ENCODE measurements around the gene FAM229B.

Gene FAM229B

GRCh38 chr6:112128208-112128607 lies 40.8 kb downstream of the FAM229B start:
- Histone ChIP-seq H3K9ac (ENCODE audit: low read depth in 1 of 2, low read length in 2 of 2) (no peak overlapping the region), H3K4me1 (ENCODE audit: control insufficient read depth in 2 of 2, insufficient read depth in 2 of 2, low read length in 2 of 2) (no peaks in the 10 kb centered on the region), H3K27ac (ENCODE audit: low read depth in 2 of 2, low read length in 2 of 2) (no peak overlapping the region), H3K9me3 (ENCODE audit: control insufficient read depth in 2 of 2, low read length in 2 of 2) (no peaks in the 10 kb centered on the region), H3K36me3 (ENCODE audit: control insufficient read depth in 2 of 2, insufficient read depth in 2 of 2, low read length in 2 of 2) (peaks cover 2 to 3% of the 10 kb centered on the region in 2 donors), H3K4me3 (ENCODE audit: low read length in 2 of 2) (no peak overlapping the region), H3K27me3 (ENCODE audit: control insufficient read depth in 2 of 2, insufficient read depth in 2 of 2, low read length in 2 of 2) (no peaks in the 10 kb centered on the region)

GRCh38 chr6:112130878-112131277 lies 43.5 kb downstream of the FAM229B start:
- H3K27me3 ChIP-seq (ENCODE audit: control insufficient read depth in 2 of 2, insufficient read depth in 2 of 2, low read length in 2 of 2): no peaks in the 10 kb centered on the region
- H3K27ac ChIP-seq (ENCODE audit: low read depth in 2 of 2, low read length in 2 of 2): no peak overlapping the region
- no peaks in the 10 kb centered on the region for H3K9me3 ChIP-seq (ENCODE audit: control insufficient read depth in 2 of 2, low read length in 2 of 2)
- no peak overlapping the region for H3K9ac ChIP-seq (ENCODE audit: low read depth in 1 of 2, low read length in 2 of 2)
- no peak overlapping the region for H3K4me3 ChIP-seq (ENCODE audit: low read length in 2 of 2)
- H3K4me1 ChIP-seq (ENCODE audit: control insufficient read depth in 2 of 2, insufficient read depth in 2 of 2, low read length in 2 of 2): no peaks in the 10 kb centered on the region
- peaks cover 0 to 6% of the 10 kb centered on the region in 2 donors for H3K36me3 ChIP-seq (ENCODE audit: control insufficient read depth in 2 of 2, insufficient read depth in 2 of 2, low read length in 2 of 2)

GRCh38 chr6:112139052-112139451 lies 51.7 kb downstream of the FAM229B start:
- no peak overlapping the region for H3K4me3 ChIP-seq (ENCODE audit: low read length in 2 of 2)
- no peaks in the 10 kb centered on the region for H3K4me1 ChIP-seq (ENCODE audit: control insufficient read depth in 2 of 2, insufficient read depth in 2 of 2, low read length in 2 of 2)
- no peak overlapping the region for H3K27ac ChIP-seq (ENCODE audit: low read depth in 2 of 2, low read length in 2 of 2)
- no peaks in the 10 kb centered on the region for H3K9me3 ChIP-seq (ENCODE audit: control insufficient read depth in 2 of 2, low read length in 2 of 2)
- H3K9ac ChIP-seq (ENCODE audit: low read depth in 1 of 2, low read length in 2 of 2): no peak overlapping the region
- H3K27me3 ChIP-seq (ENCODE audit: control insufficient read depth in 2 of 2, insufficient read depth in 2 of 2, low read length in 2 of 2): peaks cover 0 to 2% of the 10 kb centered on the region in 2 donors
- H3K36me3 ChIP-seq (ENCODE audit: control insufficient read depth in 2 of 2, insufficient read depth in 2 of 2, low read length in 2 of 2): peaks cover 0 to 2% of the 10 kb centered on the region in 2 donors

- no peak overlapping the region for H3K27ac ChIP-seq (ENCODE audit: low read depth in 2 of 2, low read length in 2 of 2)
- H3K36me3 ChIP-seq (ENCODE audit: control insufficient read depth in 2 of 2, insufficient read depth in 2 of 2, low read length in 2 of 2): peaks cover 0 to 4% of the 10 kb centered on the region in 2 donors
- H3K9me3 ChIP-seq (ENCODE audit: control insufficient read depth in 2 of 2, low read length in 2 of 2): no peaks in the 10 kb centered on the region
- no peak overlapping the region for H3K9ac ChIP-seq (ENCODE audit: low read depth in 1 of 2, low read length in 2 of 2)
- H3K4me3 ChIP-seq (ENCODE audit: low read length in 2 of 2): no peak overlapping the region
- peaks cover 0 to 2% of the 10 kb centered on the region in 2 donors for H3K27me3 ChIP-seq (ENCODE audit: control insufficient read depth in 2 of 2, insufficient read depth in 2 of 2, low read length in 2 of 2)
- H3K4me1 ChIP-seq (ENCODE audit: control insufficient read depth in 2 of 2, insufficient read depth in 2 of 2, low read length in 2 of 2): no peaks in the 10 kb centered on the region
Observed at GRCh38 chr6:112141707-112142106, 54.3 kb downstream of the FAM229B start.

GRCh38 chr6:112144145-112144926 lies 56.9 kb downstream of the FAM229B start:
- Histone ChIP-seq H3K9me3 (ENCODE audit: control insufficient read depth in 2 of 2, low read length in 2 of 2) (no peaks in the 10 kb centered on the region), H3K27me3 (ENCODE audit: control insufficient read depth in 2 of 2, insufficient read depth in 2 of 2, low read length in 2 of 2) (peaks cover 0 to 2% of the 10 kb centered on the region in 2 donors), H3K4me1 (ENCODE audit: control insufficient read depth in 2 of 2, insufficient read depth in 2 of 2, low read length in 2 of 2) (no peaks in the 10 kb centered on the region), H3K9ac (ENCODE audit: low read depth in 1 of 2, low read length in 2 of 2) (no peak overlapping the region), H3K27ac (ENCODE audit: low read depth in 2 of 2, low read length in 2 of 2) (no peak overlapping the region), H3K4me3 (ENCODE audit: low read length in 2 of 2) (no peak overlapping the region), H3K36me3 (ENCODE audit: control insufficient read depth in 2 of 2, insufficient read depth in 2 of 2, low read length in 2 of 2) (peaks cover 0 to 4% of the 10 kb centered on the region in 2 donors)

- H3K9ac ChIP-seq (ENCODE audit: low read depth in 1 of 2, low read length in 2 of 2): no peak overlapping the region
- peaks cover 0 to 2% of the 10 kb centered on the region in 2 donors for H3K27me3 ChIP-seq (ENCODE audit: control insufficient read depth in 2 of 2, insufficient read depth in 2 of 2, low read length in 2 of 2)
- peaks cover 0 to 4% of the 10 kb centered on the region in 2 donors for H3K36me3 ChIP-seq (ENCODE audit: control insufficient read depth in 2 of 2, insufficient read depth in 2 of 2, low read length in 2 of 2)
- H3K27ac ChIP-seq (ENCODE audit: low read depth in 2 of 2, low read length in 2 of 2): no peak overlapping the region
- H3K4me1 ChIP-seq (ENCODE audit: control insufficient read depth in 2 of 2, insufficient read depth in 2 of 2, low read length in 2 of 2): no peaks in the 10 kb centered on the region
- H3K4me3 ChIP-seq (ENCODE audit: low read length in 2 of 2): no peak overlapping the region
- H3K9me3 ChIP-seq (ENCODE audit: control insufficient read depth in 2 of 2, low read length in 2 of 2): no peaks in the 10 kb centered on the region
Observed at GRCh38 chr6:112145080-112145573, 57.7 kb downstream of the FAM229B start.

- H3K4me1 ChIP-seq (ENCODE audit: control insufficient read depth in 2 of 2, insufficient read depth in 2 of 2, low read length in 2 of 2): no peaks in the 10 kb centered on the region
- no peaks in the 10 kb centered on the region for H3K9me3 ChIP-seq (ENCODE audit: control insufficient read depth in 2 of 2, low read length in 2 of 2)
- H3K4me3 ChIP-seq (ENCODE audit: low read length in 2 of 2): no peak overlapping the region
- no peak overlapping the region for H3K27ac ChIP-seq (ENCODE audit: low read depth in 2 of 2, low read length in 2 of 2)
- peaks cover 0 to 4% of the 10 kb centered on the region in 2 donors for H3K36me3 ChIP-seq (ENCODE audit: control insufficient read depth in 2 of 2, insufficient read depth in 2 of 2, low read length in 2 of 2)
- no peaks in the 10 kb centered on the region for H3K27me3 ChIP-seq (ENCODE audit: control insufficient read depth in 2 of 2, insufficient read depth in 2 of 2, low read length in 2 of 2)
- no peak overlapping the region for H3K9ac ChIP-seq (ENCODE audit: low read depth in 1 of 2, low read length in 2 of 2)
Observed at GRCh38 chr6:112148103-112148502, 60.7 kb downstream of the FAM229B start.

GRCh38 chr6:112149236-112149635 lies 61.8 kb downstream of the FAM229B start:
- no peaks in the 10 kb centered on the region for H3K4me1 ChIP-seq (ENCODE audit: control insufficient read depth in 2 of 2, insufficient read depth in 2 of 2, low read length in 2 of 2)
- no peaks in the 10 kb centered on the region for H3K9me3 ChIP-seq (ENCODE audit: control insufficient read depth in 2 of 2, low read length in 2 of 2)
- H3K4me3 ChIP-seq (ENCODE audit: low read length in 2 of 2): no peak overlapping the region
- no peaks in the 10 kb centered on the region for H3K27me3 ChIP-seq (ENCODE audit: control insufficient read depth in 2 of 2, insufficient read depth in 2 of 2, low read length in 2 of 2)
- peak overlapping the region; percentile 56 to 74 for H3K27ac ChIP-seq (ENCODE audit: low read depth in 2 of 2, low read length in 2 of 2)
- no peak overlapping the region for H3K9ac ChIP-seq (ENCODE audit: low read depth in 1 of 2, low read length in 2 of 2)
- peaks cover 0 to 4% of the 10 kb centered on the region in 2 donors for H3K36me3 ChIP-seq (ENCODE audit: control insufficient read depth in 2 of 2, insufficient read depth in 2 of 2, low read length in 2 of 2)

- H3K36me3 ChIP-seq (ENCODE audit: control insufficient read depth in 2 of 2, insufficient read depth in 2 of 2, low read length in 2 of 2): peaks cover 0 to 4% of the 10 kb centered on the region in 2 donors
- no peaks in the 10 kb centered on the region for H3K9me3 ChIP-seq (ENCODE audit: control insufficient read depth in 2 of 2, low read length in 2 of 2)
- H3K27me3 ChIP-seq (ENCODE audit: control insufficient read depth in 2 of 2, insufficient read depth in 2 of 2, low read length in 2 of 2): no peaks in the 10 kb centered on the region
- no peak overlapping the region for H3K9ac ChIP-seq (ENCODE audit: low read depth in 1 of 2, low read length in 2 of 2)
- H3K4me3 ChIP-seq (ENCODE audit: low read length in 2 of 2): no peak overlapping the region
- peak overlapping the region; percentile 56 to 74 for H3K27ac ChIP-seq (ENCODE audit: low read depth in 2 of 2, low read length in 2 of 2)
- H3K4me1 ChIP-seq (ENCODE audit: control insufficient read depth in 2 of 2, insufficient read depth in 2 of 2, low read length in 2 of 2): no peaks in the 10 kb centered on the region
Observed at GRCh38 chr6:112149719-112150263, 62.4 kb downstream of the FAM229B start.

- Histone ChIP-seq H3K27me3 (ENCODE audit: control insufficient read depth in 2 of 2, insufficient read depth in 2 of 2, low read length in 2 of 2) (no peaks in the 10 kb centered on the region), H3K27ac (ENCODE audit: low read depth in 2 of 2, low read length in 2 of 2) (peak overlapping the region; percentile 56 to 66), H3K36me3 (ENCODE audit: control insufficient read depth in 2 of 2, insufficient read depth in 2 of 2, low read length in 2 of 2) (no peaks in the 10 kb centered on the region), H3K4me3 (ENCODE audit: low read length in 2 of 2) (no peak overlapping the region), H3K9ac (ENCODE audit: low read depth in 1 of 2, low read length in 2 of 2) (no peak overlapping the region), H3K9me3 (ENCODE audit: control insufficient read depth in 2 of 2, low read length in 2 of 2) (no peaks in the 10 kb centered on the region), H3K4me1 (ENCODE audit: control insufficient read depth in 2 of 2, insufficient read depth in 2 of 2, low read length in 2 of 2) (no peaks in the 10 kb centered on the region)
Observed at GRCh38 chr6:112150363-112150762, 63.0 kb downstream of the FAM229B start.
